ENCODE measurements around the gene FILIP1L. TPM values are rescaled to one million over a fixed set of nuclear protein-coding genes. Genes with fewer than 3 reads are reported as not detected.

Gene FILIP1L
- total RNA-seq, 4 donors from 2014 or later, result 31.3 to 64.0 (median 46.5) TPM

DNA sequence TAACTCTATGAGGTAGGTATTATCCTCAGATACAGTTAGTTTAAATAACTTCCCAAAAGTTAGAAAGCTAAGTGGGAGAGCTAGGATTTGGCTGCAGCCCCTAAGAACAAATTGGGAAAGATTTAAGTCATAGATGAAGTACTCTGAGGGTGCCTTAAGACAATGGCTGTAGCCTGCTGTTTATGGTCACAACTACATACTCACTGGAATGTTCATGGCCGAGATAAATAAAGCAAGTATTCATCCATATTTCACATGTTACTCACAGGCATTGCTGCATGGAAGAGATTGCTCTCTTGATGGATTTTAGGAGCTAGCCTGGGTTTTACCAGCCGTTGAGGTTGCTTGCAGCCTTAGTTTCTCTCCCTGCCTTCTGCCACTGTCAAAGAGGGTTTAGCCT, 151.6 kb downstream of the FILIP1L start:
- DNase-seq (ENCODE audit: low spot score), result no peak
- TF ChIP-seq, protein P1, sequence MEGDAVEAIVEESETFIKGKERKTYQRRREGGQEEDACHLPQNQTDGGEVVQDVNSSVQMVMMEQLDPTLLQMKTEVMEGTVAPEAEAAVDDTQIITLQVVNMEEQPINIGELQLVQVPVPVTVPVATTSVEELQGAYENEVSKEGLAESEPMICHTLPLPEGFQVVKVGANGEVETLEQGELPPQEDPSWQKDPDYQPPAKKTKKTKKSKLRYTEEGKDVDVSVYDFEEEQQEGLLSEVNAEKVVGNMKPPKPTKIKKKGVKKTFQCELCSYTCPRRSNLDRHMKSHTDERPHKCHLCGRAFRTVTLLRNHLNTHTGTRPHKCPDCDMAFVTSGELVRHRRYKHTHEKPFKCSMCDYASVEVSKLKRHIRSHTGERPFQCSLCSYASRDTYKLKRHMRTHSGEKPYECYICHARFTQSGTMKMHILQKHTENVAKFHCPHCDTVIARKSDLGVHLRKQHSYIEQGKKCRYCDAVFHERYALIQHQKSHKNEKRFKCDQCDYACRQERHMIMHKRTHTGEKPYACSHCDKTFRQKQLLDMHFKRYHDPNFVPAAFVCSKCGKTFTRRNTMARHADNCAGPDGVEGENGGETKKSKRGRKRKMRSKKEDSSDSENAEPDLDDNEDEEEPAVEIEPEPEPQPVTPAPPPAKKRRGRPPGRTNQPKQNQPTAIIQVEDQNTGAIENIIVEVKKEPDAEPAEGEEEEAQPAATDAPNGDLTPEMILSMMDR (IDR thresholded peaks at IDR 0.05), result no peak
- ATAC-seq (ENCODE audit: low FRiP score), result no peak

DNA sequence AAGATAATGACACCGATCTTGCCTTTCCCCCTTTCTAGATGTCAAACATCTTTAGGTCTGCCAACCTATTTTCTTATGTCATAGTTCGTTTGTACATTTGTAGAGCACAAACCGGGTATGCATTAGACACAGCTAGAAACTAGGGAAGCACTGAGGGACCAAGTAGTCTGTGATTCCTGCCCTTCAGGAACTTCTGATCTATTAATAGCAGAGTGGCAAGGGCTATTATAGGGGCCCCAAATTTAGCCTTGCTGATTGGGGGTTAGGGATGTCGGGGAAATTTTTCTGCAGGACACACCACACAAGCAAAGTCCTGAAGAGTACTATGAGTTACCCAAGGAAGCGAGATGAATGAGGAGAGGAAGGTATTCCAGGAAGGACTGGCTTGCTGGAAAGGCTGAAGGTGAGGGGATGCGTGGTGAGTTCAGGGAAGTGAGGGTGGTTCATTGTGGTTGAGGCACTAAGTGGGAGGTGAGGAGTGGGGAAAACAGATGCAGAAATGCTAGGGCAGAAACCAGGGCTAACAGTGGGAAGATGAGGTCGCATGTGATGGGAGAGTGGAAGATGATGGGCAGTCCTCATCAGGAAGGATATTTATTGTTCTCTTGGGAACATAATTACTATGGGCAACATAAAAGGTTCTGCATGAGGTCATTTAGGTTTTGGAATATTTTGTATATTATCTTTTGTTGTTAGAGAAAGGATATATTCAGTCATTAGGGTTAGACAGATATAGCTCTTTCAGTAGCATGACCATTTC, 152.4 kb downstream of the FILIP1L start:
- TF ChIP-seq, protein P1 (IDR thresholded peaks at IDR 0.05), result no peak
- no peak for ATAC-seq (ENCODE audit: low FRiP score)
- DNase-seq (ENCODE audit: low spot score), result no peak

DNA sequence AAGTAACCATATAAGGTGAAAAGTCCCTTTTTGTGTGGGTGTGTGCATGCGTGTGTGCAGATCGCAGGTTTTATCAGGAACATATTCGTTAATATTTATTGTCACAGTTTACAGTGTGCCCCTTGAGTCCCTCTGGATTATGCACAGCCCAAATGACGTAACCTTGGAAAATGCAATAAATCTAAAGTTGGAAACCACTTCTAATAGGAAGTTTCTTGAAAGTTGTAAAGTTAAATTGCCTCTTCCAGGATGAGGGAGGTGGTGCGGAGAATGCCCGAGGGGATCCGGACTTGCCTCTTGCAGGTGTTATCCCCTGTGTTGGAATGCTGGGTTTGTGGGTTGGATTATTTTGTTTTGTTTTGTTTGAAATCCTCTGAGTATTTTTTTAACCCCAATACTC, 153.4 kb downstream of the FILIP1L start:
- no peak for ATAC-seq (ENCODE audit: low FRiP score)
- TF ChIP-seq, protein P1 (IDR thresholded peaks at IDR 0.05), result no peak
- DNase-seq (ENCODE audit: low spot score), result no peak

DNA sequence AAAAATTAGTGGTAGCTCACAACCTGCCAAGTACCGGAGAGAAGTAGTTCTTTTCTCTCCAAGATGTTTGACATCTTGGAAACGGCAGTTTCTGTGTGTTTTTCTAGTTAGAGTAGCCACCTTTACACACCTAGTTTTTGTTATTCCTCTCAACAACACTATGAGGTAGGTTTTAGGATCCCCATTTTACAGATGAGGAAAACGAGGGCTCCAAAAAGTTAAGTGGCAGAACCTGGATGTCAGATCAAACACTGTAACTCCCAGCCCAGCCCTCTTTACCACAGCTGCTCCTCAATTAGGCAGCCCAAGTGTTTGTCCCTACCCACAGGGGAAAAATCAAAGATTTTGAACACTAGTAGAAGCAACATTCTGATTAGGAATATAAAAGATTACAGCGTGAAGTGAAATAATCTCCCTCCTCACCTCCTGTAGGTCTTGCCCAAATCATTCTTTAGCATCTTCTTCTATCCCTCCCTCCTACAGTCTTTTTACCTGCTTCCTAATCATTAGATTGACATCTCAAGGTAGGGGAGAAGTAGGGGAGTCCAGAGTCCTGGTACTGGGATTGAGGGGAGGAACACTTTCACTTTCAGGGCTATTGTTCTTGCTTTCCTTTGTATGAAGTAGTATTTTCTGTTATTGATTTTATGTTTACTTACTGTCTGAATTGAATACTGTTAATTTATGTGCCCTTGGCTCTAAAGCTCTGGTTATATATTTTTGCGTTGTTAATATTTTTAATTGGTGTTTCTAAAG, 154.0 kb downstream of the FILIP1L start:
- DNase-seq (ENCODE audit: low spot score) (no peak), ATAC-seq (ENCODE audit: low FRiP score) (no peak)
- TF ChIP-seq, protein P1 (IDR thresholded peaks at IDR 0.05), result no peak

DNA sequence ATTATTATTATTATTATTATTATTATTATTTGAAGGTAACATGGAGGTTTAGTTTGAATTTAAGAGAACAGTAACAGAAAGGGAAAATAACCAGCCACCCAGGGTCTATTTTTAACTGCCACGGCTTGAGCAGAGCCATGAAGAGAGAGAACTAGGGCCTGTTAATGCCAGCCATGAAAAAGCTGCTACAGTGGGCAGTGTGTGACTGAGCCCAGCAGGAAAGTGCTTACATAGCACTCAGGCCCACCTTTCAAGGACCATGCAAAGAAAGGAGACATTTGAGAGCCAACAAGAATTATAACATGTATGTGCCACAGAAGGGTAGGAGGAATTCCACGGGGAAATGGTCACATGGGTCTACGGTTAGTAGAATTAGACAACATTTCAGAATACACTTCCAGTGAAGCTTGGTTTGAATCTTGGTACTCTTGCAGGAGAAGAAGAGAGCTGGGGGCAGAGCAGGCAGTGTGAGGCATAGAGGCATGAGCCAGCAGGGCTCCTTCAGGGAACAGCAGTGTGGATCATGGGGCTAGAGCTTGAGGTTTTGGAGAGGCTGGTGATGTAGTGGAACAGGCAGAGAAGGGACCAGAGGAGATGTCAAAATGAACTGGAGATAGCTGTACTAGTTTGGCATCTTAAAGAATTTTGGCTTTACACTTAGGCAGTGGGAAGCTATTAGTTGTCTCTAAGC, 155.9 kb downstream of the FILIP1L start:
- no peak for DNase-seq (ENCODE audit: low spot score)
- TF ChIP-seq, protein P1 (IDR thresholded peaks at IDR 0.05), result no peak
- ATAC-seq (ENCODE audit: low FRiP score), result no peak

DNA sequence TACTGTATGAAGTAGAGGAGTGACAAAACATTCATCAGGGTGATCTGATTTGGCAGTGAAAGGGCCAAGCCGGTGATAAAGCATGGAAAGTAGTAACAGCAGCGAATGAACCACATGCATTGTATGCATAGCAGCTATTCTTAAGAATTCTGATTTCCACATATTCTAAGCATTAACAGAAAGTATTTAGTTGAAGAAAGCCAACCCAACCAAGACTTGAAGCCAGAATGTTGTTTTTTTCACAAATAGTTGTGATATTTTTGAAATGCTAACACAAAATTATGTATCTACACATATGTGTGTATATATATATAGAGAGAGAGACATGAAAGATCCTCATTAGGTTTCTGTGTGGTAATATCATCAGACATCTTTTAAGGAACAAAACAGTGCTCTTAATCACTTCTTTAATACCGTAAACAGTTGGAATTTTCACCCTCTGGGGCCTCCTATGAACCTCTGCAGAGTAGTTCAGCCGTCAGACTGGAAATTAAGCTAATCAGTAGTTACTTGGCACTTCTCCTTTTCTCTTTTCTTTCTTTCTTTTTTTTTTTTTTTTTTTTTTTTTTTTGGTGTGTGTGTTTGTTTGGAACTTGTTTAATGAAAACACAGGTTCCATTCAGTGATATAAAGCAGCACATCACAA, 157.0 kb downstream of the FILIP1L start:
- TF ChIP-seq, protein P1 (IDR thresholded peaks at IDR 0.05), result no peak
- ATAC-seq (ENCODE audit: low FRiP score), result no peak
- DNase-seq (ENCODE audit: low spot score), result no peak

All from omental fat pad (tissue), 4 donors.